RWPE1 (cell line): ENCODE data around the gene RCBTB2.

Experiments used
- CTCF ChIA-PET: fragments of 350-600 bp; sonication (Branson Sonifier 250); formaldehyde crosslinking; extraction: SDS; loops from one replicate; lab custom pipeline; 2021; lab: Yijun Ruan, JAX
- POLR2A ChIA-PET: fragments of 400-600 bp; formaldehyde crosslinking; extraction: SDS; loops from one replicate; lab custom pipeline; 2020; ENCODE audit warnings: antibody characterized with exemption; ENCODE audit not compliant: low non-redundant PET; lab: Yijun Ruan, JAX
- DNase-seq: peaks from one replicate; pipeline ENCODE4 v3.0.0; 2012; ENCODE audit warnings: low spot score
- H3K27ac ChIP-seq: fragments of 450-650 bp; 2 replicates; pipeline ENCODE4 v1.5.1; 2017
- CTCF ChIP-seq: fragments of 450-650 bp; conservative IDR thresholded peaks from 2 replicates; pipeline ENCODE4 v1.5.1; 2017; ENCODE audit warnings: low read depth, mild to moderate bottlenecking

Gene RCBTB2

GRCh38 chr13:48545608-48546007 lies 12.7 kb upstream of the RCBTB2 start:
- no peak for DNase-seq
- no peak for TF ChIP-seq CTCF
- ChIA-PET POLR2A (no interaction called here), CTCF (no interaction called here)
- no peak overlapping the region for H3K27ac ChIP-seq

GRCh38 chr13:48542581-48543341 lies 9.9 kb upstream of the RCBTB2 start:
- no peak for TF ChIP-seq CTCF
- no peak overlapping the region for H3K27ac ChIP-seq
- ChIA-PET CTCF (no interaction called here), POLR2A (no interaction called here)
- no peak for DNase-seq

GRCh38 chr13:48542138-48542537 lies 9.3 kb upstream of the RCBTB2 start:
- no peak for TF ChIP-seq CTCF
- POLR2A ChIA-PET, result no interaction called here
- no peak for DNase-seq
- CTCF ChIA-PET, result interaction anchor here (0.6 to 0.7 kb wide), 2 partner anchors 40 to 209 kb away, joined by 4 read pairs; no protein-coding TSS in a partner anchor
- no peak overlapping the region for H3K27ac ChIP-seq

- CTCF ChIA-PET, result no interaction called here
- TF ChIP-seq CTCF, result no peak
- POLR2A ChIA-PET, result no interaction called here
- no peak for DNase-seq
- H3K27ac ChIP-seq, result no peak overlapping the region
Measured at GRCh38 chr13:48539550-48539949, 6.7 kb upstream of the RCBTB2 start.

- no peak for TF ChIP-seq CTCF
- CTCF ChIA-PET, result no interaction called here
- POLR2A ChIA-PET, result no interaction called here
- no peak for DNase-seq
- no peak overlapping the region for H3K27ac ChIP-seq
Measured at GRCh38 chr13:48536621-48537250, 3.9 kb upstream of the RCBTB2 start.

GRCh38 chr13:48535766-48536165 lies 2.9 kb upstream of the RCBTB2 start:
- ChIA-PET POLR2A (no interaction called here), CTCF (no interaction called here)
- H3K27ac ChIP-seq, result no peak overlapping the region
- DNase-seq, result no peak
- TF ChIP-seq CTCF, result no peak
